ENCODE measurements around the gene LSM3.

LSM3 gene

GRCh38 chr3:14158370-14158769 is 20.2 kb upstream of the LSM3 start:
- DNase-seq, result no peak

- DNase-seq, result no peak
Measured at GRCh38 chr3:14159426-14159825, 19.2 kb upstream of the LSM3 start.

- DNase-seq, result no peak
Measured at GRCh38 chr3:14161282-14161681, 17.3 kb upstream of the LSM3 start.

- no peak for DNase-seq
Measured at GRCh38 chr3:14162178-14162577, 16.4 kb upstream of the LSM3 start.

GRCh38 chr3:14166877-14167603 is 11.6 kb upstream of the LSM3 start:
- no peak for DNase-seq

- DNase-seq, result no peak
Measured at GRCh38 chr3:14169435-14169834, 9.2 kb upstream of the LSM3 start.

GRCh38 chr3:14169871-14170270 is 8.7 kb upstream of the LSM3 start:
- no peak for DNase-seq

GRCh38 chr3:14170531-14171159 is 8.0 kb upstream of the LSM3 start:
- DNase-seq, result no peak

GRCh38 chr3:14172496-14172895 is 6.1 kb upstream of the LSM3 start:
- DNase-seq, result no peak

- peak; percentile 8 for DNase-seq
Measured at GRCh38 chr3:14174483-14174882, 4.1 kb upstream of the LSM3 start.

- DNase-seq, result peak; percentile 87
Measured at GRCh38 chr3:14175383-14176037, 3.1 kb upstream of the LSM3 start.

GRCh38 chr3:14177580-14178246 is 904 bp upstream of the LSM3 start:
- DNase-seq, result peak; percentile 68

- DNase-seq, result no peak
Measured at GRCh38 chr3:14179114-14179465, 473 bp downstream of the LSM3 start.

GRCh38 chr3:14179795-14180194 is 1.2 kb downstream of the LSM3 start:
- DNase-seq, result no peak

- DNase-seq, result no peak
Measured at GRCh38 chr3:14181253-14181652, 2.6 kb downstream of the LSM3 start.

- no peak for DNase-seq
Measured at GRCh38 chr3:14183015-14183577, 4.5 kb downstream of the LSM3 start.

- DNase-seq, result no peak
Measured at GRCh38 chr3:14186854-14187458, 8.3 kb downstream of the LSM3 start.

- DNase-seq, result no peak
Measured at GRCh38 chr3:14188041-14188754, 9.6 kb downstream of the LSM3 start.

GRCh38 chr3:14194865-14195264 is 16.2 kb downstream of the LSM3 start:
- DNase-seq, result no peak

- no peak for DNase-seq
Measured at GRCh38 chr3:14199641-14200040, 21.0 kb downstream of the LSM3 start.

GRCh38 chr3:14200276-14200675 is 21.7 kb downstream of the LSM3 start:
- no peak for DNase-seq

GRCh38 chr3:14200841-14201240 is 22.2 kb downstream of the LSM3 start:
- DNase-seq, result no peak
